K562 (cell line): ENCODE measurements around the gene NFKB2. TPM values are rescaled to one million over a fixed set of nuclear protein-coding genes. Genes with fewer than 3 reads are reported as not detected.

Source experiments
- ATAC-seq: fragments of 200-7000 bp; cut with Tn5 transposase; 3 replicates; pipeline ENCODE4 v1.9.1; 2020; ENCODE audit warnings: moderate library complexity
- Bru-seq: library from RNA; stranded (reverse); fragments of 400-500 nt; gene quantifications from one replicate; lab custom pipeline; 2021; lab: Mats Ljungman, UMichigan
- BruChase-seq, 2 experiments: library from RNA; stranded (reverse); fragments of 400-500 nt; gene quantifications; one replicate each; lab custom pipeline; 2021; lab: Mats Ljungman, UMichigan
- BruUV-seq: library from RNA; stranded (reverse); fragments of 400-500 nt; replicated peaks from 2 replicates; lab custom pipeline; 2021; lab: Mats Ljungman, UMichigan
- CTCF ChIA-PET: fragments of 300-600 bp; formaldehyde crosslinking; extraction: SDS; loops from one replicate; lab custom pipeline; 2021; ENCODE audit warnings: low intra/inter-chr PET ratio; lab: Yijun Ruan, JAX
- POLR2A ChIA-PET: fragments of 300-600, 350-650 bp; sonication (Branson Sonifier 250); formaldehyde crosslinking; extraction: SDS; loops from one replicate; lab custom pipeline; 2021; ENCODE audit warnings: antibody characterized with exemption, inconsistent platforms; lab: Yijun Ruan, JAX
- DNase-seq, 4 experiments: peaks; one replicate each; pipeline versions ENCODE4 v3.0.0 to v3.0.0-alpha.2; 2011 to 2018; ENCODE audit warnings: low spot score in 3 of 4, mixed read lengths in 3 of 4; ENCODE audit errors: extremely low read depth in 1 of 4
- FAIRE-seq: peaks from 2 replicates; lab custom pipeline; 2011; peaks lifted over from hg19 to GRCh38; lab: Jason Lieb, UNC
- H2AFZ ChIP-seq: 2 replicates; pipeline ENCODE4 v1.6.0; 2011; ENCODE audit warnings: low read depth, low read length, control low read depth, inconsistent platforms
- H3K27ac ChIP-seq: fragments of 200-600 bp; 3 replicates; pipeline ENCODE4 v1.8.0; 2011; ENCODE audit warnings: low read depth, mild to moderate bottlenecking, control low read depth, inconsistent platforms, low read length, moderate library complexity, mixed read lengths; ENCODE audit errors: extremely low read depth
- H3K27me3 ChIP-seq, 2 experiments: fragments of 300-600 bp in 1 of 2; 2 replicates in 1 of 2; 3 replicates in 1 of 2; pipeline versions ENCODE4 v1.6.0 to v1.8.0; 2011; ENCODE audit warnings: inconsistent platforms in 2 of 2, low read length in 2 of 2, mild to moderate bottlenecking in 1 of 2, mixed read lengths in 1 of 2, moderate library complexity in 1 of 2; ENCODE audit not compliant: control insufficient read depth in 2 of 2, insufficient read depth in 2 of 2
- H3K36me3 ChIP-seq: fragments of 300-600 bp; 3 replicates; pipeline ENCODE4 v1.8.0; 2011; ENCODE audit warnings: mild to moderate bottlenecking, low read length, inconsistent platforms; ENCODE audit not compliant: control insufficient read depth, insufficient read depth
- H3K4me1 ChIP-seq, 2 experiments: fragments of 200-600 bp in 1 of 2; replicated peaks in 1 of 2; 2 replicates in 1 of 2; 3 replicates in 1 of 2; pipeline versions ENCODE4 v1.5.1 to v1.8.0; 2011; ENCODE audit warnings: inconsistent platforms in 2 of 2, low read length in 2 of 2, mild to moderate bottlenecking in 1 of 2, mixed read lengths in 1 of 2, moderate library complexity in 1 of 2; ENCODE audit not compliant: control insufficient read depth in 2 of 2, insufficient read depth in 2 of 2
- H3K4me2 ChIP-seq: 2 replicates; pipeline ENCODE4 v1.6.1; 2011; ENCODE audit warnings: low read length, control low read depth, inconsistent platforms, mixed read lengths; ENCODE audit not compliant: insufficient read depth
- H3K4me3 ChIP-seq: fragments of 200-600 bp; sonication (generic), shearing (Covaris generic); 2 replicates; pipeline ENCODE4 v1.5.1; 2016; ENCODE audit warnings: control low read depth, inconsistent platforms
- H3K79me2 ChIP-seq: fragments of 200-600 bp; 3 replicates; pipeline ENCODE4 v1.8.0; 2011; ENCODE audit warnings: low read length, inconsistent platforms; ENCODE audit not compliant: control insufficient read depth, insufficient read depth
- H3K9ac ChIP-seq, 2 experiments: 2 replicates each; pipeline versions ENCODE4 v1.6.0 to v1.6.1; 2011; ENCODE audit warnings: low read depth in 2 of 2, low read length in 2 of 2, control low read depth in 1 of 2, inconsistent platforms in 1 of 2, mild to moderate bottlenecking in 1 of 2, mixed read lengths in 1 of 2; ENCODE audit not compliant: insufficient read depth in 1 of 2
- H3K9me1 ChIP-seq: one replicate; pipeline ENCODE4 v1.6.0; 2011; ENCODE audit warnings: inconsistent platforms, mild to moderate bottlenecking, low read length, moderate library complexity; ENCODE audit not compliant: control insufficient read depth, insufficient read depth
- H3K9me3 ChIP-seq: replicated peaks from 2 replicates; pipeline ENCODE4 v1.5.1; 2011; ENCODE audit warnings: low read depth, low read length, inconsistent platforms; ENCODE audit not compliant: control insufficient read depth, insufficient read depth
- H4K20me1 ChIP-seq: replicated peaks from 2 replicates; pipeline ENCODE4 v1.6.1; 2011; ENCODE audit warnings: low read length, inconsistent platforms, mixed read lengths; ENCODE audit not compliant: control insufficient read depth, insufficient read depth
- ATF7 ChIP-seq: fragments of 450-650 bp; IDR thresholded peaks from 2 replicates; pipeline ENCODE4 v1.7.1; 2014; ENCODE audit warnings: mild to moderate bottlenecking, moderate library complexity
- EGR1 ChIP-seq: fragments of 450-650 bp; conservative IDR thresholded peaks from 2 replicates; pipeline ENCODE4 v1.6.1; 2017; ENCODE audit warnings: mild to moderate bottlenecking
- ETV6 ChIP-seq, 3 experiments: fragments of 150-350 bp in 1 of 3; sonication (generic) in 1 of 3; formaldehyde crosslinking in 1 of 3; IDR thresholded peaks; 2 replicates each; pipeline versions ENCODE4 v1.6.1 to v1.8.0; 2014 to 2022; ENCODE audit warnings: borderline replicate concordance in 2 of 3, low read depth in 2 of 3, antibody characterized with exemption in 1 of 3, low read length in 1 of 3, mild to moderate bottlenecking in 1 of 3, missing genetic modification reagents in 1 of 3
- GABPA ChIP-seq: fragments of 200-800 bp; sonication (Bioruptor generic); conservative IDR thresholded peaks from 2 replicates; pipeline ENCODE4 v1.6.1; 2016; ENCODE audit warnings: low read depth, missing genetic modification characterization, missing compliant biosample characterization
- MAZ ChIP-seq, 2 experiments: fragments of 450-650 bp in 1 of 2; sonication (generic) in 1 of 2; formaldehyde crosslinking; IDR thresholded peaks in 1 of 2; conservative IDR thresholded peaks in 1 of 2; 2 replicates each; pipeline versions ENCODE4 v1.4.0 to v1.5.0; 2020; ENCODE audit warnings: mild to moderate bottlenecking in 1 of 2, missing genetic modification reagents in 1 of 2
- NFIC ChIP-seq: fragments of 450-650 bp; IDR thresholded peaks from 2 replicates; pipeline ENCODE4 v1.6.1; 2017; ENCODE audit warnings: mild to moderate bottlenecking, inconsistent platforms
- POLR2G ChIP-seq: fragments of 200-400 bp; formaldehyde crosslinking; IDR thresholded peaks from 2 replicates; pipeline ENCODE4 v1.6.1; 2017; ENCODE audit warnings: low read depth, mild to moderate bottlenecking, antibody characterized with exemption, low read length, moderate library complexity
- RB1 ChIP-seq: fragments of 450-650 bp; IDR thresholded peaks from 2 replicates; pipeline ENCODE4 v1.6.1; 2017; ENCODE audit warnings: low read depth, mild to moderate bottlenecking
- RBFOX2 ChIP-seq: fragments of 200-400 bp; formaldehyde crosslinking; IDR thresholded peaks from 2 replicates; pipeline ENCODE4 v1.6.1; 2017; ENCODE audit warnings: low read depth, mild to moderate bottlenecking, low read length, moderate library complexity
- WGBS: fragments of 100-300 bp; shearing (Covaris generic); methylation state at CpG from one replicate; pipeline ENCODE4 v1.1.6; 2016; ENCODE audit warnings: low coverage, mixed read lengths; ENCODE audit not compliant: insufficient coverage; ENCODE audit errors: missing lambda C conversion rate; 5-methylcytosine and 5-hydroxymethylcytosine counted together
- in situ Hi-C: fragments of 300-500 bp; cut with MboI; formaldehyde crosslinking; loops from 4 replicates; pipeline ENCODE4 v1.15.0; 2018; ENCODE audit warnings: inconsistent platforms, mixed read lengths
- intact Hi-C: fragments of 100-400 bp; cut with micrococcal nuclease; formaldehyde crosslinking; loops from 2 replicates; pipeline ENCODE4 v1.14.2; 2022
- long read RNA-seq, 3 experiments: library from polyadenylated mRNA in 2 of 3; library from RNA in 1 of 3; unstranded in 2 of 3; stranded (forward) in 1 of 3; transcript quantifications; one replicate each; pipeline ENCODE4 v2.0.0, GENCODE V29; 2019 to 2022
- polyA minus RNA-seq, 3 experiments: library from RNA; depleted of rRNA, polyadenylated mRNA; stranded (reverse); fragments of >200 nt; gene quantifications; 2 replicates each; pipeline ENCODE4 v1.2.3, GENCODE V29; 2011
- polyA plus RNA-seq, 8 experiments: library from polyadenylated mRNA; depleted of rRNA in 4 of 8; stranded (reverse) in 5 of 8; unstranded in 3 of 8; fragments of >200 nt; fragmentation: Nextera tagmentation in 2 of 8; fragmentation: Illumina TruSeq in 1 of 8; extraction: Ambion mirVana in 2 of 8; extraction: Trizol in 1 of 8; gene quantifications; 2 replicates each; pipeline versions ENCODE4 v1.2.1 to v1.2.3, GENCODE V29; 2011 to 2014; ENCODE audit warnings: inconsistent platforms in 1 of 8, missing spikeins in 1 of 8
- total RNA-seq, 7 experiments: library from RNA; depleted of rRNA in 6 of 7; stranded (reverse); fragments of >200 nt in 6 of 7; fragmentation: Illumina TruSeq in 2 of 7; extraction: Trizol in 2 of 7; gene quantifications; 2 replicates each; pipeline versions ENCODE4 v1.2.1 to v1.2.3, GENCODE V29; 2011 to 2021; ENCODE audit warnings: low replicate concordance in 1 of 7
- TF ChIP-seq, protein P1 (sequence below): sonication (generic); formaldehyde crosslinking; IDR thresholded peaks from 2 replicates; pipeline ENCODE4 v1.8.0; 2022; ENCODE audit warnings: missing genetic modification reagents, mild to moderate bottlenecking, moderate library complexity, borderline replicate concordance
- TF ChIP-seq, protein P2 (sequence below): fragments of 450-650 bp; conservative IDR thresholded peaks from 2 replicates; pipeline ENCODE4 v1.6.1; 2016; ENCODE audit warnings: missing genetic modification characterization, low read depth, mild to moderate bottlenecking, missing compliant biosample characterization, moderate library complexity

The NFKB2 gene
- 20.7 and 56.0 TPM in 2 replicates for total RNA-seq (2011; cell fraction: chromatin; rRNA removed; ENCODE audit: low replicate concordance)
- total RNA-seq (2011; cell fraction: nucleolus; rRNA removed) = 26.2 and 30.9 TPM in 2 replicates
- total RNA-seq (2011; cell fraction: nucleoplasm; rRNA removed) = 16.3 and 26.1 TPM in 2 replicates
- total RNA-seq (2014; rRNA removed) (14.7 and 19.3 TPM in 2 replicates), total RNA-seq (2014; rRNA removed; fragmentation: Illumina TruSeq; extraction: Trizol) (5.7 and 6.0 TPM in 2 replicates), total RNA-seq (2015; rRNA removed; fragmentation: Illumina TruSeq; extraction: Trizol) (4.2 and 5.3 TPM in 2 replicates), total RNA-seq (2021) (20.3 and 20.6 TPM in 2 replicates), polyA plus RNA-seq (2011; rRNA removed) (7.9 and 9.7 TPM in 2 replicates), polyA plus RNA-seq (2014; fragmentation: Illumina TruSeq; extraction: Trizol) (9.4 and 11.4 TPM in 2 replicates), polyA plus RNA-seq (2014; fragmentation: Nextera tagmentation; extraction: Ambion mirVana) (under 1 TPM; 0.07 to 0.11 TPM), polyA plus RNA-seq (2014; rRNA removed) (12.2 and 15.3 TPM in 2 replicates), polyA minus RNA-seq (2011; rRNA and poly(A)+ RNA removed) (4.3 and 4.6 TPM in 2 replicates), Bru-seq, nascent RNA (percentile 62 among the genes with signal in this experiment), BruChase-seq, experiment 1, labeled RNA remaining after a 2-hour chase (percentile 52 among the genes with signal in this experiment), BruChase-seq, experiment 2, labeled RNA remaining after a 6-hour chase (percentile 58 among the genes with signal in this experiment)
- polyA plus RNA-seq (2011; cell fraction: cytosol; rRNA removed) = 5.8 and 10.1 TPM in 2 replicates
- 29.8 and 52.6 TPM in 2 replicates for polyA plus RNA-seq (2011; cell fraction: nucleus; rRNA removed)
- polyA plus RNA-seq (2012) = 13.9 and 31.5 TPM in 2 replicates
- 6.4 and 11.0 TPM in 2 replicates for polyA minus RNA-seq (2011; cell fraction: cytosol; rRNA and poly(A)+ RNA removed)
- 8.2 and 8.8 TPM in 2 replicates for polyA minus RNA-seq (2011; cell fraction: nucleus; rRNA and poly(A)+ RNA removed)
- long read RNA-seq, experiment 1, partial matches to known transcripts = 18 of 23 reads
- long read RNA-seq, experiment 1, other reads (novel, unspliced or antisense) = 4 of 23 reads
- long read RNA-seq, experiment 2, partial matches to known transcripts = 10 of 15 reads
- long read RNA-seq, experiment 2, other reads (novel, unspliced or antisense) = 3 of 15 reads
- long read RNA-seq, experiment 3, partial matches to known transcripts = 1 of 1 reads
- long read RNA-seq, experiment 3, other reads (novel, unspliced or antisense) = 0 of 1 reads

DNA sequence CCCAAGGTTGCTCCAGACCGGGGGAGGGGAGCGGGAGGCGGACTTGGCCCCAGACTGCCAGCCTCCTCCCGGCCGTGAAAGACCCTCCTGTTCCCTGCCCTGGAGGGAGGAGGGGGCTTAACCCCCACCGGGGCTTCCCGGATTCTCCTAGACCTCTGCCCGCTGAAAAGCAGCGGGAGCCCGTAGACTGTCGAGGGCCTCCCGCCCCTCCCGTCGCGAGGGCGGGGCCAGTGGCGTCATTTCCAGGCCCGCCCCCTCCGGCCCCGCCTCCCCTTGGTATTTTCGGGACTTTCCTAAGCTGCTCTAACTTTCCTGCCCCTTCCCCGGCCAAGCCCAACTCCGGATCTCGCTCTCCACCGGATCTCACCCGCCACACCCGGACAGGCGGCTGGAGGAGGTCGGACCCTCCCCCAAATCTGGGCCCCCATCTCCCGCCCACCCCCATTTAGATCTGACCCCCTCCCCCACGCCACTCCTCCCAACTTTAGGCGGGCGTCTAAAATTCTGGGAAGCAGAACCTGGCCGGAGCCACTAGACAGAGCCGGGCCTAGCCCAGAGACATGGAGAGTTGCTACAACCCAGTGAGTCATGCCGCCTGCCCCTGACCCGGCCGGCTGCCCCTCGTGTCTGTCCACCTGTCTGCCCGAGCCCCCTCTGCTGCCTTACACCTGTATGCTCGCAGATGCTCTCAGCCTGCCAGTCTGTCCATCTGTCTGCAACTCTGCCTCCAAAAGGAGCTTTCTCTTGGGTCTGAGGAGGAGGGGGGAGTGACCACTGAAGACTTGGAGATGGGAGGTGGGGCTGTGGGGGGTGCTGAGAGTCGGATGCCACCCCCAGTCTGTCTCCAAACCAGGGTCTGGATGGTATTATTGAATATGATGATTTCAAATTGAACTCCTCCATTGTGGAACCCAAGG, at the start of gene NFKB2:
NFKB2 (plus strand) TSS at position 306 of the 917 bp plus-strand sequence; CDS start at position 561, 255 bp downstream.
- WGBS = under 1% methylated on average over 17 of the region's 42 CpGs
- H4K20me1 ChIP-seq = no peaks in the 10 kb centered on the region
- TF ChIP-seq MAZ (CRISPR knock-in tag; conservative IDR thresholded peaks at IDR 0.05 in 1 of 2, IDR thresholded peaks at IDR 0.05 in 1 of 2) = peak; percentile 98 to 100
- peak; percentile 41 for TF ChIP-seq NFIC
- 0 out of 2 replicates have a peak, but pooled peaks have one; percentile 16 for TF ChIP-seq EGR1
- TF ChIP-seq POLR2G = peak; percentile 56
- TF ChIP-seq RB1 = peak; percentile 45; the same call in 1 of the 2 replicates
- TF ChIP-seq GABPA (tag) = peak; percentile 59; the same call in 1 of the 2 replicates
- peak; percentile 55; the same call in 1 of the 2 replicates for TF ChIP-seq ATF7
- TF ChIP-seq RBFOX2 = peak; percentile 34
- TF ChIP-seq, protein P1, sequence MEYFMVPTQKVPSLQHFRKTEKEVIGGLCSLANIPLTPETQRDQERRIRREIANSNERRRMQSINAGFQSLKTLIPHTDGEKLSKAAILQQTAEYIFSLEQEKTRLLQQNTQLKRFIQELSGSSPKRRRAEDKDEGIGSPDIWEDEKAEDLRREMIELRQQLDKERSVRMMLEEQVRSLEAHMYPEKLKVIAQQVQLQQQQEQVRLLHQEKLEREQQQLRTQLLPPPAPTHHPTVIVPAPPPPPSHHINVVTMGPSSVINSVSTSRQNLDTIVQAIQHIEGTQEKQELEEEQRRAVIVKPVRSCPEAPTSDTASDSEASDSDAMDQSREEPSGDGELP (CRISPR knock-in tag) = peak; percentile 39; the same call in 1 of the 2 replicates
- TF ChIP-seq, protein P2, sequence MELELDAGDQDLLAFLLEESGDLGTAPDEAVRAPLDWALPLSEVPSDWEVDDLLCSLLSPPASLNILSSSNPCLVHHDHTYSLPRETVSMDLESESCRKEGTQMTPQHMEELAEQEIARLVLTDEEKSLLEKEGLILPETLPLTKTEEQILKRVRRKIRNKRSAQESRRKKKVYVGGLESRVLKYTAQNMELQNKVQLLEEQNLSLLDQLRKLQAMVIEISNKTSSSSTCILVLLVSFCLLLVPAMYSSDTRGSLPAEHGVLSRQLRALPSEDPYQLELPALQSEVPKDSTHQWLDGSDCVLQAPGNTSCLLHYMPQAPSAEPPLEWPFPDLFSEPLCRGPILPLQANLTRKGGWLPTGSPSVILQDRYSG = no peak
- no peak for TF ChIP-seq ETV6 (IDR thresholded peaks at IDR 0.05; ENCODE audit: borderline replicate concordance in 1 of 2, low read depth in 2 of 2, low read length in 1 of 2)
- no peak for TF ChIP-seq ETV6 (CRISPR knock-in tag; IDR thresholded peaks at IDR 0.05; ENCODE audit: borderline replicate concordance)

More for the DNA sequence above, at the start of gene NFKB2:
- H3K4me1 ChIP-seq = peaks cover 17 to 54% of the 10 kb centered on the region in 2 experiments; a peak in 4 of 5 replicates
- no peaks in the 10 kb centered on the region for H3K27me3 ChIP-seq
- H3K9me3 ChIP-seq = no peaks in the 10 kb centered on the region
- H3K4me2 ChIP-seq = peak within 1 kb of the TSS; percentile 99
- ATAC-seq (peak; percentile 69), FAIRE-seq (peak; percentile 60), DNase-seq (peak; percentile 80 to 88 (median 84))
- H3K9ac ChIP-seq = peak within 1 kb of the TSS; percentile 65 to 92
- peaks cover 7% of the 10 kb centered on the region; the same call in 1 of the 3 replicates for H3K79me2 ChIP-seq
- intact Hi-C loops = loop anchor here (1.0 to 5.0 kb wide), 2 partner anchors 26 to 228 kb away; no protein-coding TSS in a partner anchor
- CTCF ChIA-PET = interaction anchor here (0.7 kb wide), 1 partner anchor 15 kb away, joined by 4 read pairs; no protein-coding TSS in a partner anchor
- peak within 1 kb of the TSS; percentile 88 for H2AFZ ChIP-seq
- H3K36me3 ChIP-seq = peaks cover 16% of the 10 kb centered on the region; the same call in 1 of the 3 replicates
- no TSS peak for BruUV-seq
- H3K4me3 ChIP-seq = peak within 1 kb of the TSS; percentile 78
- in situ Hi-C loops = loop anchor here (25.0 kb wide), 1 partner anchor 192 kb away; no protein-coding TSS in a partner anchor
- POLR2A ChIA-PET = interaction anchor here (0.5 to 1.9 kb wide), 5 partner anchors 10 to 210 kb away, joined by 3 to 6 read pairs (median 3); no protein-coding TSS in a partner anchor
- no peaks in the 10 kb centered on the region for H3K9me1 ChIP-seq
- H3K27ac ChIP-seq = peak within 1 kb of the TSS; percentile 70
